HepG2 (cell line): ENCODE results near the gene MTURN. TPM values are rescaled to one million over a fixed set of nuclear protein-coding genes. Genes with fewer than 3 reads are reported as not detected.

ENCODE experiments used
- ATAC-seq: fragments of 200-7000 bp; cut with Tn5 transposase; 3 replicates; pipeline ENCODE4 v1.9.1; 2020; ENCODE audit warnings: mild to moderate bottlenecking, moderate library complexity
- BruUV-seq: library from RNA; stranded (reverse); fragments of 400-500 nt; replicated peaks from 2 replicates; lab custom pipeline; 2021; lab: Mats Ljungman, UMichigan
- CTCF ChIA-PET: fragments of 300-600 bp; formaldehyde crosslinking; extraction: SDS; loops from one replicate; lab custom pipeline; 2021; ENCODE audit warnings: low total read pairs, inconsistent platforms, low intra/inter-chr PET ratio; lab: Yijun Ruan, JAX
- POLR2A ChIA-PET: fragments of 350-600 bp; sonication (Branson Sonifier 250); formaldehyde crosslinking; loops from one replicate; lab custom pipeline; 2020; ENCODE audit warnings: antibody characterized with exemption, inconsistent platforms; lab: Yijun Ruan, JAX
- DNase-seq: peaks from one replicate; pipeline ENCODE4 v3.0.0-alpha.2; 2015; ENCODE audit warnings: low spot score
- FAIRE-seq: peaks from 3 replicates; lab custom pipeline; 2011; peaks lifted over from hg19 to GRCh38; lab: Jason Lieb, UNC
- H2AFZ ChIP-seq: one replicate; pipeline ENCODE4 v1.6.1; 2011; ENCODE audit warnings: low read length, inconsistent platforms
- H3K27ac ChIP-seq: fragments of 300-600 bp; 3 replicates; pipeline ENCODE4 v1.8.0; 2011; ENCODE audit warnings: mixed run types, mild to moderate bottlenecking, mixed read lengths, low read length, inconsistent platforms; ENCODE audit not compliant: insufficient read depth; ENCODE audit errors: extremely low read length
- H3K27me3 ChIP-seq, 2 experiments: fragments of 200-600 bp in 1 of 2; 2 replicates in 1 of 2; 3 replicates in 1 of 2; pipeline versions ENCODE4 v1.6.0 to v1.8.0; 2011; ENCODE audit warnings: low read length in 2 of 2, mild to moderate bottlenecking in 2 of 2, moderate library complexity in 2 of 2, inconsistent platforms in 1 of 2; ENCODE audit not compliant: insufficient read depth in 2 of 2, control insufficient read depth in 1 of 2
- H3K36me3 ChIP-seq, 2 experiments: fragments of 200-600 bp in 1 of 2; replicated peaks in 1 of 2; 2 replicates in 1 of 2; 3 replicates in 1 of 2; pipeline versions ENCODE4 v1.5.1 to v1.8.0; 2011; ENCODE audit warnings: low read length in 2 of 2, inconsistent platforms in 1 of 2; ENCODE audit not compliant: insufficient read depth in 2 of 2, control insufficient read depth in 1 of 2
- H3K4me1 ChIP-seq: 2 replicates; pipeline ENCODE4 v1.5.1; 2012; ENCODE audit warnings: low read length, inconsistent platforms; ENCODE audit not compliant: insufficient read depth
- H3K4me2 ChIP-seq: 2 replicates; pipeline ENCODE4 v1.6.0; 2011; ENCODE audit warnings: low read depth, low read length, inconsistent platforms
- H3K4me3 ChIP-seq, 3 experiments: fragments of 200-600 bp in 1 of 3; sonication (generic), shearing (Covaris generic) in 1 of 3; replicated peaks in 1 of 3; 2 replicates each; pipeline ENCODE4 v1.5.1; 2011 to 2016; ENCODE audit warnings: low read length in 3 of 3, inconsistent platforms in 2 of 3, low read depth in 2 of 3, mild to moderate bottlenecking in 2 of 3, control low read depth in 1 of 3, mixed read lengths in 1 of 3; ENCODE audit not compliant: insufficient read depth in 1 of 3
- H3K79me2 ChIP-seq: one replicate; pipeline ENCODE4 v1.6.1; 2011; ENCODE audit warnings: low read length, inconsistent platforms; ENCODE audit not compliant: insufficient read depth
- H3K9ac ChIP-seq: 2 replicates; pipeline ENCODE4 v1.6.0; 2011; ENCODE audit warnings: mild to moderate bottlenecking, low read depth, low read length, inconsistent platforms; ENCODE audit not compliant: insufficient read depth
- H3K9me3 ChIP-seq: 2 replicates; pipeline ENCODE4 v1.5.1; 2012; ENCODE audit warnings: mild to moderate bottlenecking, low read length
- H4K20me1 ChIP-seq: 2 replicates; pipeline ENCODE4 v1.6.0; 2011; ENCODE audit warnings: inconsistent platforms, mild to moderate bottlenecking, low read length, moderate library complexity; ENCODE audit not compliant: insufficient read depth
- ETV5 ChIP-seq: IDR thresholded peaks from 2 replicates; pipeline ENCODE4 v1.6.1; 2018; ENCODE audit warnings: missing biosample characterization, missing genetic modification reagents, inconsistent platforms, borderline replicate concordance
- FOSL2 ChIP-seq: sonication (generic); formaldehyde crosslinking; IDR thresholded peaks from 2 replicates; pipeline ENCODE4 v1.4.0; 2020; ENCODE audit warnings: missing genetic modification reagents
- FOXP1 ChIP-seq, 2 experiments: fragments of 450-650 bp in 1 of 2; IDR thresholded peaks; 2 replicates each; pipeline ENCODE4 v1.6.1; 2017 to 2018; ENCODE audit warnings: antibody characterized with exemption in 1 of 2
- GATA4 ChIP-seq: sonication (generic); IDR thresholded peaks from 2 replicates; pipeline ENCODE4 v1.6.1; 2016; ENCODE audit warnings: antibody characterized with exemption, low read depth, borderline replicate concordance
- POLR2A ChIP-seq, 2 experiments: IDR thresholded peaks; 2 replicates each; pipeline ENCODE4 v1.6.1; 2011; ENCODE audit warnings: low read depth in 2 of 2, low read length in 2 of 2, mild to moderate bottlenecking in 1 of 2, moderate library complexity in 1 of 2; ENCODE audit not compliant: insufficient read depth in 1 of 2
- RAD51 ChIP-seq: fragments of 450-650 bp; IDR thresholded peaks from 2 replicates; pipeline ENCODE4 v1.6.1; 2016; ENCODE audit warnings: borderline replicate concordance
- SSRP1 ChIP-seq: IDR thresholded peaks from 2 replicates; pipeline ENCODE4 v1.6.1; 2016; ENCODE audit warnings: control low read depth
- ZNF576 ChIP-seq: sonication (generic); formaldehyde crosslinking; IDR thresholded peaks from 2 replicates; pipeline ENCODE4 v1.4.0; 2020; ENCODE audit warnings: mild to moderate bottlenecking, missing genetic modification reagents
- WGBS: methylation state at CpG from one replicate; pipeline ENCODE4 v1.1.6; 2017; ENCODE audit warnings: low lambda C conversion rate; 5-methylcytosine and 5-hydroxymethylcytosine counted together
- in situ Hi-C: cut with HindIII; loops from 2 replicates; pipeline ENCODE4 v1.10.0; 2017; ENCODE audit warnings: low pct_unique_long_range_greater_than_20kb; ENCODE audit not compliant: extremely low pct_ligation_motif_present
- intact Hi-C: fragments of 100-400 bp; cut with micrococcal nuclease; formaldehyde crosslinking; loops from one replicate; pipeline ENCODE4 v1.10.0; 2022; ENCODE audit not compliant: unreplicated experiment
- polyA plus RNA-seq, 8 experiments: library from polyadenylated mRNA; depleted of rRNA in 3 of 8; stranded (reverse) in 7 of 8; unstranded in 1 of 8; fragments of >200 nt; fragmentation: Illumina TruSeq in 4 of 8; extraction: Trizol in 4 of 8; gene quantifications; 2 replicates each; pipeline versions ENCODE4 v1.2.1 to v1.2.3, GENCODE V29; 2011 to 2016; ENCODE audit warnings: low read depth in 4 of 8, missing spikeins in 1 of 8, mixed read lengths in 1 of 8; ENCODE audit not compliant: insufficient read depth in 1 of 8
- total RNA-seq, 5 experiments: library from RNA; depleted of rRNA; stranded (reverse); fragments of >200 nt; fragmentation: Illumina TruSeq; extraction: Trizol; gene quantifications; 2 replicates each; pipeline ENCODE4 v1.2.3, GENCODE V29; 2016; ENCODE audit warnings: low read depth in 1 of 5

The MTURN gene
- total and polyA plus RNA-seq, 2 of the 13 experiments (the other 11 are each of a cell fraction or from before 2014, with no cell fraction given): 5.7 to 7.2 TPM

GRCh38 chr7:30168835-30169573 lies 34.2 kb downstream of the MTURN start:
- Histone ChIP-seq H3K4me1 (peaks cover 27% of the 10 kb centered on the region), H3K27me3 (no peaks in the 10 kb centered on the region), H3K4me2 (no peak overlapping the region), H4K20me1 (no peaks in the 10 kb centered on the region), H3K36me3 (no peaks in the 10 kb centered on the region), H3K27ac (no peak overlapping the region), H3K9me3 (no peaks in the 10 kb centered on the region), H3K4me3 (no peak overlapping the region), H3K9ac (no peak overlapping the region), H3K79me2 (no peaks in the 10 kb centered on the region), H2AFZ (no peak overlapping the region)
- ChIA-PET POLR2A (no interaction called here), CTCF (no interaction called here)
- FAIRE-seq: no peak
- no peak for TF ChIP-seq RAD51
- intact Hi-C loops: no loop called here
- WGBS: 73% methylated on average over 16 of the region's 16 CpGs
- BruUV-seq: no TSS peak
- DNase-seq: no peak
- no peak for ATAC-seq
- in situ Hi-C loops: loop anchor here (10.0 kb wide), 1 partner anchor 116 kb away; the partner anchor contains the start of gene ZNRF2

DNA sequence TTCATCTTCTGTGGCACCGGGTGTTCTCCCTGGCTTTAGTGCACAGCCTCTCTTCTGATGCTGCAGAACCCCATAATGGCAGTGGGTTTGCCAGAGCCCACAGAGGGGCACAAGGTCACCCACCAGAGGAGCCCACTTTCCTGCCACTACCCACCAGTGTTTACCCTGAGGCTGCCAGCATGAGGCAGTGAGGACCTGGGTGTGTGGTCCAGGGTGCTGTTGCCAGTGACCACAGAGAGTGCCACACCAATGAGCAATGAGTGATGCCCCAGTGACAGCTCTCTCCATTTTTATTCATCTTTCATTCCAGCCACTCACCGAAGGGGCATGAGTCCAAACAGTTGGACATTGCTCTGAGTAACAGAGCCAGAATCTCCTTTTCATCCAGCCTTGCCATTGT lies 34.8 kb downstream of the MTURN start:
- TF ChIP-seq ETV5 (CRISPR knock-in tag) (no peak), FOXP1 (IDR thresholded peaks at IDR 0.05) (no peak), FOXP1 (CRISPR knock-in tag; IDR thresholded peaks at IDR 0.05) (no peak), POLR2A (IDR thresholded peaks at IDR 0.05; ENCODE audit: insufficient read depth in 1 of 2, low read depth in 2 of 2, low read length in 2 of 2) (no peak), ZNF576 (no peak), FOSL2 (CRISPR knock-in tag) (no peak), SSRP1 (CRISPR knock-in tag) (no peak), GATA4 (no peak)
- no peak for DNase-seq
- H4K20me1 ChIP-seq: no peaks in the 10 kb centered on the region
- no peaks in the 10 kb centered on the region for H3K79me2 ChIP-seq
- ATAC-seq: no peak
- H2AFZ ChIP-seq: no peak overlapping the region
- H3K9me3 ChIP-seq: no peaks in the 10 kb centered on the region
- no TSS peak for BruUV-seq
- no peak overlapping the region for H3K4me3 ChIP-seq
- CTCF ChIA-PET: no interaction called here
- POLR2A ChIA-PET: no interaction called here
- H3K27me3 ChIP-seq: no peaks in the 10 kb centered on the region
- whole genome bisulfite sequencing: 22% methylated on average over 2 of the region's 2 CpGs
- FAIRE-seq: no peak
- H3K27ac ChIP-seq: no peak overlapping the region
- H3K9ac ChIP-seq: no peak overlapping the region
- no peak overlapping the region for H3K4me2 ChIP-seq
- peaks cover 21% of the 10 kb centered on the region for H3K4me1 ChIP-seq
- intact Hi-C loops: no loop called here
- in situ Hi-C loops: loop anchor here (10.0 kb wide), 1 partner anchor 115 kb away; the partner anchor contains the start of gene ZNRF2
- no peaks in the 10 kb centered on the region for H3K36me3 ChIP-seq
